Activated CD8-positive, alpha-beta memory T cell treated with anti-CD3 and anti-CD28 coated beads, Interleukin-2, amount 50 U/mL, for 24 hours (primary cell): Measurements from ENCODE around the gene MPPED1.

Source experiments
- DNase-seq: peaks from one replicate; pipeline ENCODE4 v3.0.0-alpha.2; 2020; ENCODE audit errors: extremely low read depth

Gene MPPED1

DNA sequence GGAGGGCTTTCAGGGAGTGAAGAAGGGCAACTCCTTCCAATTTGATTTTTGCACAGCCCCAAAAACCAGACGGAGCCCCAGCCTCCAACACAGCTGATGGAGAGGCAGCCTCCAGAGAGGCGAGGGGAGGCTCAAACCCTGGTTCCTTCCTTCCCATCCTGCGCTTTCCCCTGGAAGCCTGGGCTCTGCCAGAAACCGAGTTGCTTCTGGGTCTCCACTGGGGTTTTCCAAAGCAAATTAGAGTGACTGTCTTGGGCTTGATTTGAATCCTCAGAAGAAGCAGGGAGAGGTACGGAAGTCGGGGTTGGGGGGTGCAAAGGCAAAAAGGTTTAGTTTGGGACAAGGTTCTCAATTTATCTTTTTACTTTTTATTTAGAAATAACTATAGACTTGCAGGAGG, 129.2 kb downstream of the MPPED1 start:
- DNase-seq: no peak

DNA sequence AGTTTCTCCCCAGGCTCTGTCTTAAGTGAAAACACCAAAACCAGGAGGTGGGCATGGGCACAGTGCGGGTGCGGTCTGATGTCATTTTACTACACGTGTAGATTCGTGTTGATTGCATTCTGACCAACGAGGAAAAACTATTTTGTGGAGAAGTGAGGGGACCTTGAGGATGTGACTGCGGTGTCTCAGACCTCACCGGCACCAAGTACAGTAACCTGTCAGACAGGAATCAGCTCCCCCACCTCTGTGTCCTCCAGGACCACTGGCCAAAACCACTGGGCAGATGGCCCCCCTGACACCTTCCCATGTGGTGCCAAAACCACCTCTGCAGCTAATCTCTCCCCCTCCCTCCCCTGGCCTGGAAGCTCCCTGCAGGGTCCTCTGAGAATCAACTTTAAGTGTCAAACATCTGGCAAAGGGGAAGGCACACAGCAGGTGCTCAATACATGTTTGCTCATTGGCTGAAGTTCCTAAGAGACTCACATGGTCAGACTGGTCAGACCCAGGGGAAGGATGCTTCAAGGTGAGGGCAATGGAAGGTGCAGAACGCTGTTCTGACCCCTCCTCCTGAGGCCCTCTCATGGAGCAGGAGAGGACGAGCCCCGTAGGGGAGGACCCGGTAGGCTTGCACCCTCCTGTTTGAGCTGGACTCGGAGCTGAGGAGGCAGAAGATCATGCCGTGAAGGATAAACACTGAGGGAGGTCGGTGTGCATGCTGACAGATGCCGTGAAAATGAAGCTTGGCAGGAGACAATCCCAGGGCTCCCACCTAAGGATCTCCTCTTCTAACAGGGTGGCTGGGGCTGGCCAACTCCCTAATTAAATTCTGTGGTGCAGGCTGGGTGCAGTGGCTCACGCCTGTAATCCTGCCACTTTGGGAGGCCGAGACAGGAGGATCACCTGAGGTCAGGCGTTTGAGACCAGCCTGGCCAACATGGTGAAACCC, 129.9 kb downstream of the MPPED1 start:
- no peak for DNase-seq

GRCh38 chr22:43542681-43543521, 131.1 kb downstream of the MPPED1 start:
- no peak for DNase-seq

GRCh38 chr22:43543522-43544288, 131.9 kb downstream of the MPPED1 start:
- DNase-seq: no peak

DNA sequence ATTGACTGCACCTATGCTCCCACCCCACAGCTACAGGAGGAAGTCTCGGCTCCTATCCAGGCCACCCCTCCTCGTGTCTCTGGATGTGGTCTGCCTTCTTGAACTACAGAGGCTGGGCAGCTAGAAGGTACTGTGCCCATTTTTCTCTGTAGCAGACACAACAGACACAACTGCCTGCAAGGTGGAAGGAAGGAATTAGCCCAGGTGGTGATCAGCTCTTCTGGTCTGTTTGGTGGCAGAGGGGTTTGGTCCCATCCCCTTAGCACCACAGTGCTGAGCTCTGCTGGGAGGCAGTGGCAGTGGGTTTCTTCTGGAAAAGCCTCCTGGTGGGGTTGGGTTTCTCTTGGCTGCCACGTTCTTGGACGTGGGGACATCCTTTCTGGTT, 132.5 kb downstream of the MPPED1 start:
- no peak for DNase-seq

DNA sequence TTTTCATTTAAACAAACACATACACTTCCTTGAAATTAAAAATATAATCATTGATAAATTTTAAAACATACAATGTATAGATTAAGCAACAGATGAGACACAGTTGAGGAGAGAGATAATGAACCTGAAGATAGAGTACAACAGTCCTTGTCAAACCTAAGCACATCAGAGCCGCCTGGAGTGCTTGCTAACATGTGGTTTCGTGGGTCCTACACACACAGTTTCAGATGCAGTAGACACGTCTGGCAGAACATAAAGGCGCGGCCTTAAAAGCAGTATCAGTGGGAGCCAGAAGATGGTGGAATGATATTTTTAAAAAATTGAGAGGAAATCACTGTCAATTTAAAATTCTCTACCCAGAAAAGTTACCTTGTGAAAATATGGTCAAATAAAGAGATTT, 134.4 kb downstream of the MPPED1 start:
- DNase-seq: no peak

DNA sequence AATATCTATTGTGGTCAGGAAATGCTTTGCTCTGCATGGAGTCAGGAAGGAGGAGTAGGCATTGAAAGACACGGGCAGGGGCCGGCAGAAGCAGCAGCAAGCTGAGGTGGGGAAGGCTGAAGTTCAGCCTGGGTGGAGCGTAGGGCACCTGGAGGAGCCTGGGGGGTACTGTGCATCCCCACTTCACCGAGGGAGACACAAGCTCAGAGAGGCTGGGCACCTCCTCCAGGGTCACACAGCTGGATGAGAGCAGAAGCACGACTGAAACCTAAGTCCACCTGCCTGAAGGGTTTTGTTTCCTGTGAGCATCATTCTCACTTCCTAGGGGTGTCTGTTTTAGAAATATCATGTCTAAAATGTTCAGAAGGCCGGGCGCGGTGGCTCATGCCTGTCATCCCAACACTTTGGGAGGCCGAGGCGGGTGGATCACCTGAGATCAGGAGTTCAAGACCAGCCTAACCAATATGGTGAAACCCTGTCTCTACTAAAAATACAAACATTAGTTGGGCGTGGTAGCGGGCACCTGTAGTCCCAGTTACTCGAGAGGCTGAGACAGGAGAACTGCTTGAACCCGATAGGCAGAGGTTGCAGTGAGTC, 138.3 kb downstream of the MPPED1 start:
- no peak for DNase-seq

DNA sequence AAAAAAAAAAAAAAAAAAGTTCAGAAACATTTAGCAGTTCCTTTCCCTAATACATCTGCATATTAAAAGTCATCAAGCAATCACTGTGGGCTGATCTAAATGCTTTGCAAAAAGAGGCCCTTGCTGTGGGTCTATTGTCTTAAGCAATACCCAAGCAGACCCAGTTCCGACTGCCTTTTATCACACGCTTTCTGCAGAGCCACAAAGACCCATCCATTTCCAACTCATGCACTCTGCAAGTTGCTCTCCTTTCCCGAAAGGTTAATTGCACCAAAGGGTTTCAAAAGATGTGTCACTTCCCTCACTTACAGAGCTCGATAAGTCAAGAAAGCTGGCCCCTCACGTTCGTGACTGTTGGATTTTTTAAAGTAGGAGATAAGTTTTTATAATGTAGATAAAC, 138.9 kb downstream of the MPPED1 start:
- no peak for DNase-seq

GRCh38 chr22:43553451-43554258, 141.8 kb downstream of the MPPED1 start:
- no peak for DNase-seq

GRCh38 chr22:43554259-43554636, 142.4 kb downstream of the MPPED1 start:
- no peak for DNase-seq

DNA sequence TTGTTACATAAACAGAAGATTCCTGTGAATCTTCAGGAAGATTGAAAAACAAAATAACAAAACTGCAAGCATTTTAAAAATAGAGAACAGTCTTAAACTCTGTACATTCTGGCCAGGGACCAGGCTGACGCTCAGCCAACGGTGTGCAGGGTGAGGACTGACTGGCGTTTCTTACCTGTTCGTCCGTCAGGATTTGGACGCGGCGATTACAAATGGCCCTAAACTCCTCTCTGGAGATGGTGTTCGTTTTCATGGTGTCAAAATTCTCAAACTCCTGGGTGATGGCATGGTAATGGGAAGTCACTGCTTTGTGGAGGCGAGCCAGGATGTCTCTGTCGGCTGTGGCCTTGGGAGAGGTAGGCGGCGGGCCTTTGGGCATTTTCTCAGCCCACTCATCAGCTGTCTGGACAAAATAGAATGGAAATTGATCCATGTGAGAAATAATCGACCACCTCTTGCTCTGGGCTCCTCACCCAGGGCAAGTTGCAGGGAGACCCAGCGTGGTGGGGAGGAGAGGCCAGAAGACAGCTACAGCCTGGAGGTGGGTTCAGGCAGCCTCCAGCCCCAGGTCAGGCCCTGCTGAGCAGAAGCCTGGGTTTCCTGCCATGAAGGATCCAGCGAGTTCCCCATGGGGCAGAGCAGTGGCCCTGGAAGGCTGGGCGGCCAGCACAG, 143.0 kb downstream of the MPPED1 start:
- no peak for DNase-seq

DNA sequence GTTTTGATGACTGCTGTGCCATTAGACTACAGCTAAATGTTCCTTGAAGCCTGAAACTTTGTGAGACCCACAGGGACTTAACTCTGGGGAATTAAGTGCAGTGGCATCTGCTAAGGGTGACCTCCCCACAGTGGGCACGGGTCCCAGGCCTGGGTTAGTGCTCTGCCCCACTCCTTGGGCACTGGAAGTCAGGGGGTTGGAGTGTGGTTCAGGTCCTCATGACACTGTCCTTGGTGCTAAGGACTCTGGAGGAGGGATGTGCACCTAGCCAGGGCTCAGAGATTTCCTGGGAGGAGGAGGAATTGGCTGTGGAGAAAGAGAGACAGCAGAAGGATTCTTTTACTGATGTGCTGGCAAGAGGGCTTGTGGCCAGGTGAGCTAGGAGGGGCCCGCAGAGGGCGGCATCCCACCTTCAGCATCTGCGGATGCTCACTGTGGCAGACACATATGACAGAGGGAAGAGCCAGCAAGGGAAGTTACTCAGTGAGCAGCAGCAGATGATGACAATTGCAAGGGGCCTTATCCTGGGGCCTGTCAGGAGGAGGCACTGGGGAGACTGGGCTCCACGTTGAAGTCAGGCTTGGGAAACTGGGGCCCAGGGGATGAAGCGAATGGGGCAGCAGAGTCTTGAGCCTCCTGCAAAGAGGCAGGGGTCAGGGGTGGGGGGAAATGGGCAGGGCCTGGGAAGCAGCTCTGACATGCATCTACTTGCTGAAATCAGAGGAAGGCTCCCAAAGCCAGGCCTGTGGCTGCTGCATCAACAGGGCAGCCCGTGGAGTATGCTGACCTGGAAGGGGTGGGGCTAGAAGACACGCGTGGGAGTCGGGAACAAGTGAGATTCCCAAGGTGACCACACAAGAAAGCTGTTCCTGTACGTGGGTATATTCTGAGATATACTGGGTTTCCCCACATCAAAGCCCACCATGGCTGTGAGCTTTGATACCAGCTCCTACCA, 144.0 kb downstream of the MPPED1 start:
- DNase-seq: no peak
